ENCODE data around the gene SATB2. TPM values are rescaled to one million over a fixed set of nuclear protein-coding genes. Genes with fewer than 3 reads are reported as not detected.

SATB2 gene
- total RNA-seq, 2 donors from 2014 or later = 5.2 to 11.8 TPM

DNA sequence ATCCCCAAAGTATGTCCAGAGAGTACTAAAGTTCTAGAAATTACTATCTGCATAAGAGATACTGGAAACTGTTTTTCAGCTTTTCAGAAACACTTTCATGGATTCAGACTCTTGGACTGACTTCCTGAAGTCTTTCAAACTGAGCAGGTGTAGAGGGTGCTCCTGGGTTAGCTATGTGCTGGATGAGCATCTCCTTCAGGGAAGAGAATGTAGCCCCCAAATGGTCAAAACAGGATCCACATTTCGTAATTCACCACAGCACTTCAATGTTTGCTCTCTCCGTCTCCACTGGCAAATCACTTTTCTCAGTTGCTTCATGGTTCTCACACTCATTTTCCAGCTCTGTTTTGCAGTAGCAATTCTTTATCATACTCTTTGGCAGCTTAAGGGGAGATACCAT is 23.2 kb upstream of the SATB2 start:
- TF ChIP-seq POLR2A (IDR thresholded peaks at IDR 0.05) = no peak
- no peak for TF ChIP-seq POLR2AphosphoS5 (IDR thresholded peaks at IDR 0.05)
- TF ChIP-seq, protein P1, sequence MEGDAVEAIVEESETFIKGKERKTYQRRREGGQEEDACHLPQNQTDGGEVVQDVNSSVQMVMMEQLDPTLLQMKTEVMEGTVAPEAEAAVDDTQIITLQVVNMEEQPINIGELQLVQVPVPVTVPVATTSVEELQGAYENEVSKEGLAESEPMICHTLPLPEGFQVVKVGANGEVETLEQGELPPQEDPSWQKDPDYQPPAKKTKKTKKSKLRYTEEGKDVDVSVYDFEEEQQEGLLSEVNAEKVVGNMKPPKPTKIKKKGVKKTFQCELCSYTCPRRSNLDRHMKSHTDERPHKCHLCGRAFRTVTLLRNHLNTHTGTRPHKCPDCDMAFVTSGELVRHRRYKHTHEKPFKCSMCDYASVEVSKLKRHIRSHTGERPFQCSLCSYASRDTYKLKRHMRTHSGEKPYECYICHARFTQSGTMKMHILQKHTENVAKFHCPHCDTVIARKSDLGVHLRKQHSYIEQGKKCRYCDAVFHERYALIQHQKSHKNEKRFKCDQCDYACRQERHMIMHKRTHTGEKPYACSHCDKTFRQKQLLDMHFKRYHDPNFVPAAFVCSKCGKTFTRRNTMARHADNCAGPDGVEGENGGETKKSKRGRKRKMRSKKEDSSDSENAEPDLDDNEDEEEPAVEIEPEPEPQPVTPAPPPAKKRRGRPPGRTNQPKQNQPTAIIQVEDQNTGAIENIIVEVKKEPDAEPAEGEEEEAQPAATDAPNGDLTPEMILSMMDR (IDR thresholded peaks at IDR 0.05) = no peak
- WGBS = 91% methylated on average over 2 of the region's 2 CpGs
- intact Hi-C loops (cut with DNase I) = no loop called here

DNA sequence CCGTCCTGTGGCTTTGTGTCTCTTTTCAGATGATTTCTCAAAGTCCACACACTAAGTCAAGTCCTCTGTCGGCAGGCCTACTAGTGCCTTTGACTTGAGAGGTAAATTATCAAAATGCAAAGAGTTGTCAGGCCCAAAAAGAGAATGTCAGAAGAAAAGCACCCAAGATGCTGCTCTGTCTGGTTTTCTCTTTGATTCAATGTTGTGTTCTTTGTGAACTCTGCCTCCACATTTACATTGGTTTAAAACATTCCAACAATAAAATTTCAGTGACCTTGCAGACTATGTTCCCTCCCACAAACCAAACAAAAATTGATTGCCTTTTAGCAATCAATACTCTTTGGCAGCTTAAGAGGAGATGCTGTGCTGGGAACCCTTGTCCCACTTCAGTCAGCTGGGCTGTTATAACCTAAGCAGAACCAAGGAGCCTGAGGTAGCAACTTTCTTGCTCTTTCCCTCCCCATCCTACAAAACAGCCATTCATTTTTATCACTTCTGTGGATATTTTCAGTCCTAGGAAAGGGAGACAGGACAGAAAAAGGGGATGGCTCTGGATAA is 19.6 kb upstream of the SATB2 start:
- TF ChIP-seq POLR2A (IDR thresholded peaks at IDR 0.05) = no peak
- no peak for TF ChIP-seq POLR2AphosphoS5 (IDR thresholded peaks at IDR 0.05)
- TF ChIP-seq, protein P1 (IDR thresholded peaks at IDR 0.05) = no peak
- H3K4me1 ChIP-seq (replicated peaks) = no peaks in the 10 kb centered on the region
- H3K36me3 ChIP-seq = no peaks in the 10 kb centered on the region
- no peak overlapping the region for H3K27ac ChIP-seq
- H3K27me3 ChIP-seq (replicated peaks; ENCODE audit: insufficient read depth) = peaks cover 3% of the 10 kb centered on the region
- intact Hi-C loops (cut with DNase I) = no loop called here
- H3K4me3 ChIP-seq = no peak overlapping the region
- DNase-seq (ENCODE audit: low spot score) = no peak
- no peaks in the 10 kb centered on the region for H3K9me3 ChIP-seq
- WGBS = 88% methylated on average over 2 of the region's 2 CpGs

More for the DNA sequence above, 23.2 kb upstream of the SATB2 start:
- Histone ChIP-seq H3K4me3 (no peak overlapping the region), H3K36me3 (no peaks in the 10 kb centered on the region), H3K9me3 (no peaks in the 10 kb centered on the region), H3K4me1 (replicated peaks) (no peaks in the 10 kb centered on the region), H3K27me3 (replicated peaks; ENCODE audit: insufficient read depth) (no peaks in the 10 kb centered on the region), H3K27ac (no peak overlapping the region)
- DNase-seq (ENCODE audit: low spot score) = no peak

- DNase-seq (ENCODE audit: low spot score) = no peak
- Histone ChIP-seq H3K4me3 (peak overlapping the region in 1 of 2 donors; percentile 9), H3K9me3 (no peaks in the 10 kb centered on the region), H3K27me3 (replicated peaks; ENCODE audit: insufficient read depth) (peaks cover 21% of the 10 kb centered on the region), H3K27ac (no peak overlapping the region), H3K36me3 (no peaks in the 10 kb centered on the region), H3K4me1 (replicated peaks) (no peaks in the 10 kb centered on the region)
- no peak for TF ChIP-seq POLR2A (IDR thresholded peaks at IDR 0.05)
- TF ChIP-seq POLR2AphosphoS5 (IDR thresholded peaks at IDR 0.05) = no peak
- TF ChIP-seq, protein P1 (IDR thresholded peaks at IDR 0.05) = peak in 3 of 4 experiments; percentile 12 to 60 (median 21)
- 12% methylated on average over 23 of the region's 35 CpGs for WGBS
- intact Hi-C loops (cut with DNase I) = no loop called here
Observed at GRCh38 chr2:199471443-199472057, 13.8 kb upstream of the SATB2 start.

GRCh38 chr2:199470672-199471442 is 13.1 kb upstream of the SATB2 start:
- Histone ChIP-seq H3K4me3 (peak overlapping the region in 1 of 2 donors; percentile 9), H3K9me3 (no peaks in the 10 kb centered on the region), H3K4me1 (replicated peaks) (no peaks in the 10 kb centered on the region), H3K27ac (no peak overlapping the region), H3K27me3 (replicated peaks; ENCODE audit: insufficient read depth) (peaks cover 21% of the 10 kb centered on the region), H3K36me3 (no peaks in the 10 kb centered on the region)
- no peak for DNase-seq (ENCODE audit: low spot score)
- TF ChIP-seq POLR2AphosphoS5 (IDR thresholded peaks at IDR 0.05) = no peak
- TF ChIP-seq POLR2A (IDR thresholded peaks at IDR 0.05) = no peak
- TF ChIP-seq, protein P1 (IDR thresholded peaks at IDR 0.05) = no peak
- intact Hi-C loops (cut with DNase I) = no loop called here
- WGBS = 20% methylated on average over 48 of the region's 48 CpGs

All from prostate gland (tissue), 2 donors.